ENCODE results near the gene SH3GLB2. TPM values are rescaled to one million over a fixed set of nuclear protein-coding genes. Genes with fewer than 3 reads are reported as not detected.

SH3GLB2 gene
- total and polyA plus RNA-seq, 2 of the 8 experiments (the other 6 are each of a cell fraction or from before 2014, with no cell fraction given): 52.7 to 79.9 TPM

DNA sequence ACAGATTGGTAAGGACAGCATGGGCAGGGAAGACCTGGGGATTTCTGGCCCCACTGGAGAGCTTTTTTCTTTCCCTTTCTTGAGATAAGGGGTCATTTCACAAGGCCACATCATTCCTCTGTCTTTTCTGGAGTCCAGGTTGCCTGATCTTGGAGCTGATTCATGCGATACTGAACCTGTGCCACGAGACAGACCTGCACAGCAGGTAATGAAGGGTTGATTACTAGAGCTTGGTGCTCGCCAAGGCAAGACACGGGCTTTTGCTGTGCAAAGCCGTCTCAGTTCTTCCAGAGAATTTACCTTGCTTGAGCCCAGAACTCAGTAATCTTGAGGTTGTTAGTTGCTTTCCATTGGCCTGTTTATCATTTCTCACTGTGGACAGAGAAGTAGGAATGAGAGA, 41.5 kb downstream of the SH3GLB2 start (continued):
- TF ChIP-seq, protein P1, sequence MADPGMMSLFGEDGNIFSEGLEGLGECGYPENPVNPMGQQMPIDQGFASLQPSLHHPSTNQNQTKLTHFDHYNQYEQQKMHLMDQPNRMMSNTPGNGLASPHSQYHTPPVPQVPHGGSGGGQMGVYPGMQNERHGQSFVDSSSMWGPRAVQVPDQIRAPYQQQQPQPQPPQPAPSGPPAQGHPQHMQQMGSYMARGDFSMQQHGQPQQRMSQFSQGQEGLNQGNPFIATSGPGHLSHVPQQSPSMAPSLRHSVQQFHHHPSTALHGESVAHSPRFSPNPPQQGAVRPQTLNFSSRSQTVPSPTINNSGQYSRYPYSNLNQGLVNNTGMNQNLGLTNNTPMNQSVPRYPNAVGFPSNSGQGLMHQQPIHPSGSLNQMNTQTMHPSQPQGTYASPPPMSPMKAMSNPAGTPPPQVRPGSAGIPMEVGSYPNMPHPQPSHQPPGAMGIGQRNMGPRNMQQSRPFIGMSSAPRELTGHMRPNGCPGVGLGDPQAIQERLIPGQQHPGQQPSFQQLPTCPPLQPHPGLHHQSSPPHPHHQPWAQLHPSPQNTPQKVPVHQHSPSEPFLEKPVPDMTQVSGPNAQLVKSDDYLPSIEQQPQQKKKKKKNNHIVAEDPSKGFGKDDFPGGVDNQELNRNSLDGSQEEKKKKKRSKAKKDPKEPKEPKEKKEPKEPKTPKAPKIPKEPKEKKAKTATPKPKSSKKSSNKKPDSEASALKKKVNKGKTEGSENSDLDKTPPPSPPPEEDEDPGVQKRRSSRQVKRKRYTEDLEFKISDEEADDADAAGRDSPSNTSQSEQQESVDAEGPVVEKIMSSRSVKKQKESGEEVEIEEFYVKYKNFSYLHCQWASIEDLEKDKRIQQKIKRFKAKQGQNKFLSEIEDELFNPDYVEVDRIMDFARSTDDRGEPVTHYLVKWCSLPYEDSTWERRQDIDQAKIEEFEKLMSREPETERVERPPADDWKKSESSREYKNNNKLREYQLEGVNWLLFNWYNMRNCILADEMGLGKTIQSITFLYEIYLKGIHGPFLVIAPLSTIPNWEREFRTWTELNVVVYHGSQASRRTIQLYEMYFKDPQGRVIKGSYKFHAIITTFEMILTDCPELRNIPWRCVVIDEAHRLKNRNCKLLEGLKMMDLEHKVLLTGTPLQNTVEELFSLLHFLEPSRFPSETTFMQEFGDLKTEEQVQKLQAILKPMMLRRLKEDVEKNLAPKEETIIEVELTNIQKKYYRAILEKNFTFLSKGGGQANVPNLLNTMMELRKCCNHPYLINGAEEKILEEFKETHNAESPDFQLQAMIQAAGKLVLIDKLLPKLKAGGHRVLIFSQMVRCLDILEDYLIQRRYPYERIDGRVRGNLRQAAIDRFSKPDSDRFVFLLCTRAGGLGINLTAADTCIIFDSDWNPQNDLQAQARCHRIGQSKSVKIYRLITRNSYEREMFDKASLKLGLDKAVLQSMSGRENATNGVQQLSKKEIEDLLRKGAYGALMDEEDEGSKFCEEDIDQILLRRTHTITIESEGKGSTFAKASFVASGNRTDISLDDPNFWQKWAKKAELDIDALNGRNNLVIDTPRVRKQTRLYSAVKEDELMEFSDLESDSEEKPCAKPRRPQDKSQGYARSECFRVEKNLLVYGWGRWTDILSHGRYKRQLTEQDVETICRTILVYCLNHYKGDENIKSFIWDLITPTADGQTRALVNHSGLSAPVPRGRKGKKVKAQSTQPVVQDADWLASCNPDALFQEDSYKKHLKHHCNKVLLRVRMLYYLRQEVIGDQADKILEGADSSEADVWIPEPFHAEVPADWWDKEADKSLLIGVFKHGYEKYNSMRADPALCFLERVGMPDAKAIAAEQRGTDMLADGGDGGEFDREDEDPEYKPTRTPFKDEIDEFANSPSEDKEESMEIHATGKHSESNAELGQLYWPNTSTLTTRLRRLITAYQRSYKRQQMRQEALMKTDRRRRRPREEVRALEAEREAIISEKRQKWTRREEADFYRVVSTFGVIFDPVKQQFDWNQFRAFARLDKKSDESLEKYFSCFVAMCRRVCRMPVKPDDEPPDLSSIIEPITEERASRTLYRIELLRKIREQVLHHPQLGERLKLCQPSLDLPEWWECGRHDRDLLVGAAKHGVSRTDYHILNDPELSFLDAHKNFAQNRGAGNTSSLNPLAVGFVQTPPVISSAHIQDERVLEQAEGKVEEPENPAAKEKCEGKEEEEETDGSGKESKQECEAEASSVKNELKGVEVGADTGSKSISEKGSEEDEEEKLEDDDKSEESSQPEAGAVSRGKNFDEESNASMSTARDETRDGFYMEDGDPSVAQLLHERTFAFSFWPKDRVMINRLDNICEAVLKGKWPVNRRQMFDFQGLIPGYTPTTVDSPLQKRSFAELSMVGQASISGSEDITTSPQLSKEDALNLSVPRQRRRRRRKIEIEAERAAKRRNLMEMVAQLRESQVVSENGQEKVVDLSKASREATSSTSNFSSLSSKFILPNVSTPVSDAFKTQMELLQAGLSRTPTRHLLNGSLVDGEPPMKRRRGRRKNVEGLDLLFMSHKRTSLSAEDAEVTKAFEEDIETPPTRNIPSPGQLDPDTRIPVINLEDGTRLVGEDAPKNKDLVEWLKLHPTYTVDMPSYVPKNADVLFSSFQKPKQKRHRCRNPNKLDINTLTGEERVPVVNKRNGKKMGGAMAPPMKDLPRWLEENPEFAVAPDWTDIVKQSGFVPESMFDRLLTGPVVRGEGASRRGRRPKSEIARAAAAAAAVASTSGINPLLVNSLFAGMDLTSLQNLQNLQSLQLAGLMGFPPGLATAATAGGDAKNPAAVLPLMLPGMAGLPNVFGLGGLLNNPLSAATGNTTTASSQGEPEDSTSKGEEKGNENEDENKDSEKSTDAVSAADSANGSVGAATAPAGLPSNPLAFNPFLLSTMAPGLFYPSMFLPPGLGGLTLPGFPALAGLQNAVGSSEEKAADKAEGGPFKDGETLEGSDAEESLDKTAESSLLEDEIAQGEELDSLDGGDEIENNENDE (IDR thresholded peaks at IDR 0.05; ENCODE audit: insufficient replicate concordance, low read length): no peak
- no peak for TF ChIP-seq PHF8 (conservative IDR thresholded peaks at IDR 0.05; ENCODE audit: low read depth, low read length)
- TF ChIP-seq ASH2L (IDR thresholded peaks at IDR 0.05; ENCODE audit: low read length): no peak
- no peak for TF ChIP-seq BACH1 (IDR thresholded peaks at IDR 0.05; ENCODE audit: low read length)
- TF ChIP-seq GABPA (IDR thresholded peaks at IDR 0.05; ENCODE audit: borderline replicate concordance, insufficient read depth, low read length): no peak
- TF ChIP-seq RXRA (IDR thresholded peaks at IDR 0.05; ENCODE audit: insufficient read depth, low read depth, low read length): no peak
- TF ChIP-seq SP4 (IDR thresholded peaks at IDR 0.05; ENCODE audit: low read length): no peak
- TF ChIP-seq NANOG (IDR thresholded peaks at IDR 0.05; ENCODE audit: insufficient read depth, low read depth, low read length, poor library complexity, severe bottlenecking): no peak
- no peak for TF ChIP-seq CREB1 (IDR thresholded peaks at IDR 0.05)
